GM12878 (cell line): ENCODE data around the gene ARL4D. TPM values are rescaled to one million over a fixed set of nuclear protein-coding genes. Genes with fewer than 3 reads are reported as not detected.

Source experiments
- BHLHE40 ChIP-seq, 2 experiments: fragments of 450-650 bp in 1 of 2; IDR thresholded peaks; 2 replicates each; pipeline ENCODE4 v1.6.1; 2011 to 2017; ENCODE audit warnings: low read depth in 2 of 2, borderline replicate concordance in 1 of 2, improper control_type of control experiment in 1 of 2, low read length in 1 of 2, mild to moderate bottlenecking in 1 of 2
- CBX5 ChIP-seq: sonication (generic); IDR thresholded peaks from 2 replicates; pipeline ENCODE4 v1.6.1; 2016; ENCODE audit warnings: low read depth, moderate library complexity, mild to moderate bottlenecking, inconsistent platforms
- CEBPZ ChIP-seq: fragments of 150-350 bp; IDR thresholded peaks from 2 replicates; pipeline ENCODE4 v1.6.1; 2016; ENCODE audit warnings: low read depth, low read length
- IRF3 ChIP-seq: fragments of 450-650 bp; IDR thresholded peaks from 2 replicates; pipeline ENCODE4 v1.6.1; 2014; ENCODE audit warnings: mild to moderate bottlenecking
- RELB ChIP-seq: fragments of 450-650 bp; IDR thresholded peaks from 2 replicates; pipeline ENCODE4 v1.6.1; 2017; ENCODE audit warnings: low read depth, mild to moderate bottlenecking, moderate library complexity
- USF2 ChIP-seq: IDR thresholded peaks from 2 replicates; pipeline ENCODE4 v1.6.1; 2011; ENCODE audit warnings: low read depth, low read length, improper control_type of control experiment, borderline replicate concordance
- ZNF384 ChIP-seq: IDR thresholded peaks from 2 replicates; pipeline ENCODE4 v1.6.1; 2012; ENCODE audit warnings: low read depth, mild to moderate bottlenecking, low read length, improper control_type of control experiment, borderline replicate concordance
- polyA plus RNA-seq, 11 experiments: library from polyadenylated mRNA; depleted of rRNA in 4 of 11; unstranded in 6 of 11; stranded (reverse) in 5 of 11; fragments of >200 nt; fragmentation: Nextera tagmentation in 4 of 11; fragmentation: Illumina TruSeq in 1 of 11; extraction: Ambion mirVana in 4 of 11; extraction: Trizol in 1 of 11; gene quantifications; 1 replicate in 1 of 11; 2 replicates in 10 of 11; pipeline versions ENCODE4 v1.2.1 to v1.2.3, GENCODE V29; 2011 to 2016; ENCODE audit warnings: inconsistent platforms in 2 of 11, missing spikeins in 2 of 11, low read depth in 1 of 11
- total RNA-seq, 4 experiments: library from RNA; depleted of rRNA in 3 of 4; stranded (reverse); fragments of >200 nt in 3 of 4; fragmentation: Illumina TruSeq in 1 of 4; extraction: Trizol in 1 of 4; gene quantifications; 2 replicates each; pipeline versions ENCODE4 v1.2.1 to v1.2.3, GENCODE V29; 2013 to 2021

Gene ARL4D
- total and polyA plus RNA-seq, 10 of the 15 experiments (the other 5 are each of a cell fraction or from before 2014, with no cell fraction given), result 0.10 to 1.5 (median 0.75) TPM

- TF ChIP-seq BHLHE40 (IDR thresholded peaks at IDR 0.05; ENCODE audit: borderline replicate concordance in 1 of 2, low read depth in 2 of 2, low read length in 1 of 2) (no peak), USF2 (no peak), CBX5 (no peak), CEBPZ (no peak), RELB (no peak), ZNF384 (no peak), IRF3 (no peak)
Measured at GRCh38 chr17:43363926-43364285, 34.9 kb upstream of the ARL4D start (continued).
